SK-N-MC (cell line): ENCODE results near the gene LASP1.
"Not testable (repeated sequence)": the region's sequence is repeated elsewhere in the genome, so short reads cannot be mapped to it uniquely, and the experiment has no call there.

ENCODE experiments used
- EZH2 ChIP-seq: fragments of 200-600 bp; sonication (generic); IDR thresholded peaks from one replicate; pipeline ENCODE4 v1.6.1; 2017; ENCODE audit warnings: antibody characterized with exemption
- POLR2AphosphoS5 ChIP-seq: IDR thresholded peaks from 2 replicates; pipeline ENCODE4 v1.6.1; 2012; ENCODE audit warnings: mild to moderate bottlenecking, low read depth, low read length, borderline replicate concordance

GRCh38 chr17:38855101-38855714 lies 14.7 kb upstream of the LASP1 start:
- not testable (repeated sequence) for TF ChIP-seq EZH2, POLR2AphosphoS5
